OCI-LY3 (cell line): ENCODE measurements around the gene PDZD7.

Source experiments
- EZH2phosphoT487 ChIP-seq: fragments of 200-600 bp; shearing (Covaris generic); IDR thresholded peaks from 2 replicates; pipeline ENCODE4 v1.6.1; 2018; ENCODE audit warnings: antibody characterized with exemption, mixed run types, low read depth
- TF ChIP-seq, protein P1 (sequence below): fragments of 200-600, 300-600 bp; sonication (generic); IDR thresholded peaks from 2 replicates; pipeline ENCODE4 v1.5.1; 2014; ENCODE audit warnings: antibody characterized with exemption, low read length, low read depth

DNA sequence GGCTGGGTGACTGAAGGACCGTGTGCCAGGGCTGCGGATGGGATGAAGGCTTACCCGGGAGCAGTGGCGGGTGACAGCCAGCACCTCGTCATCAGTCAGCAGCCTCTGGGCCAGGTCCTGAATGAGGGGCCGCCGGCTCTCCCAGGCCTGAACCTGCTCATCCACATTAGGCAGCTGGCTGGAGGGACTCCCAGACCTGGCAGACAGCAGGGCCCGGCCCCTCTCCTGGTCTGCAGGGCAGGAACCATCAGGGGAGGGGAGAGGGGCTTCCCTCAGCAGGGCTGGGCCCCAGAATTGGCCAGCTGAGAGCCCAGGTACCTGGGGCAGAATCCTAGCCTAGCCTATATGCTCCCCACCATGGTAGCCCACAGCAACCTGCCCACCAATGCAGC, 15.4 kb downstream of the PDZD7 start:
- no peak for TF ChIP-seq EZH2phosphoT487
- TF ChIP-seq, protein P1, sequence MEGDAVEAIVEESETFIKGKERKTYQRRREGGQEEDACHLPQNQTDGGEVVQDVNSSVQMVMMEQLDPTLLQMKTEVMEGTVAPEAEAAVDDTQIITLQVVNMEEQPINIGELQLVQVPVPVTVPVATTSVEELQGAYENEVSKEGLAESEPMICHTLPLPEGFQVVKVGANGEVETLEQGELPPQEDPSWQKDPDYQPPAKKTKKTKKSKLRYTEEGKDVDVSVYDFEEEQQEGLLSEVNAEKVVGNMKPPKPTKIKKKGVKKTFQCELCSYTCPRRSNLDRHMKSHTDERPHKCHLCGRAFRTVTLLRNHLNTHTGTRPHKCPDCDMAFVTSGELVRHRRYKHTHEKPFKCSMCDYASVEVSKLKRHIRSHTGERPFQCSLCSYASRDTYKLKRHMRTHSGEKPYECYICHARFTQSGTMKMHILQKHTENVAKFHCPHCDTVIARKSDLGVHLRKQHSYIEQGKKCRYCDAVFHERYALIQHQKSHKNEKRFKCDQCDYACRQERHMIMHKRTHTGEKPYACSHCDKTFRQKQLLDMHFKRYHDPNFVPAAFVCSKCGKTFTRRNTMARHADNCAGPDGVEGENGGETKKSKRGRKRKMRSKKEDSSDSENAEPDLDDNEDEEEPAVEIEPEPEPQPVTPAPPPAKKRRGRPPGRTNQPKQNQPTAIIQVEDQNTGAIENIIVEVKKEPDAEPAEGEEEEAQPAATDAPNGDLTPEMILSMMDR: no peak
